Activated CD8-positive, alpha-beta memory T cell treated with anti-CD3 and anti-CD28 coated beads, Interleukin-2, amount 50 U/mL, for 24 hours (primary cell): ENCODE data around the gene RASAL2.

Experiments
- DNase-seq: peaks from one replicate; pipeline ENCODE4 v3.0.0-alpha.2; 2020; ENCODE audit errors: extremely low read depth

RASAL2 gene

DNA sequence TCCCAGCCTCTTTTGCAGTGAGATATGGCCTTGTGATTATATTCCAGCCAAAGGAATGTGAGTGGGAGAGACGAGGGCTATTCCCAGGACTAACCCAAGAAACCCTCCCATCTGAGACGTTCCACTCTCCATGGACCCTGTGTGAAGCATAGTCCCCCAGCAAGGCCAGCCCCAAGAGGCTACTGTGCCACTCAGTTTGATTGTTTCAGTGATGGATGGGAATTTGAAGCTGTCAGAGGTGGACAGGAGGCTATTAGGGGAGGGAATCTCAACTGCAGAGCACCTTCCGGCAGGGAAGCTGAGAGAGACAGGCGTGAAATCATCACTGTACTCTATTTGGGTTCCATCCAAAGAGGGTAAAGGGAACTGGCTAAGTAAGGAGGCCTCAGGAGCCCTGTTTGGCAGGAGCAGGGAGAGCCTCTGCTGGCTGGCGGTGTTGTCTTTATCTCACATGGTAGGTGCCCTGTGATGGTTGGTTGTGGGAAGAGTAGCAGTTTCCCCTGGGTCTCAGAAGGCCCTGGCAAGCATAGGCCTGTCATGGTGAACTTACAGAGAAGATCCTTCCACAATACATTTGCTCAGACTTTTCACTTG lies 415.6 kb downstream of the RASAL2 start:
- no peak for DNase-seq

DNA sequence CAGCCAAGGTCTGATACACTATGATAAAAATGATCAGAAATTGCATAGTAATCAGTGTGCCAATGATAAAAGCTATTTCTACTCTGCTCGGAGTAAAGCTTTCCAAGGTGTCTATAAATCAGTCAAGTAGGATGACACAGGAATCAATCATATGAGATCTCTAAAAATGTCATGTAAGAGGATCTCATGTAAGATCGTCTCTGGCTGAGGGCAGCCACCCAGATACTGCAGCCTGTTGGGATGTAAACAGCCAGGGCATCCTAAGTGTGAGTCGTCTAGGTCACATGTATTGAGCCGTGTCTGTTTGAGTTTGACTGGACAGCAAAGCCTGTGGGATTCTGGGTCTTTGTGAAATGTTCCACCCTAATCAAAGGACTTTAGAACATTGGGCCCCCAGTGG lies 416.3 kb downstream of the RASAL2 start:
- DNase-seq: no peak

DNA sequence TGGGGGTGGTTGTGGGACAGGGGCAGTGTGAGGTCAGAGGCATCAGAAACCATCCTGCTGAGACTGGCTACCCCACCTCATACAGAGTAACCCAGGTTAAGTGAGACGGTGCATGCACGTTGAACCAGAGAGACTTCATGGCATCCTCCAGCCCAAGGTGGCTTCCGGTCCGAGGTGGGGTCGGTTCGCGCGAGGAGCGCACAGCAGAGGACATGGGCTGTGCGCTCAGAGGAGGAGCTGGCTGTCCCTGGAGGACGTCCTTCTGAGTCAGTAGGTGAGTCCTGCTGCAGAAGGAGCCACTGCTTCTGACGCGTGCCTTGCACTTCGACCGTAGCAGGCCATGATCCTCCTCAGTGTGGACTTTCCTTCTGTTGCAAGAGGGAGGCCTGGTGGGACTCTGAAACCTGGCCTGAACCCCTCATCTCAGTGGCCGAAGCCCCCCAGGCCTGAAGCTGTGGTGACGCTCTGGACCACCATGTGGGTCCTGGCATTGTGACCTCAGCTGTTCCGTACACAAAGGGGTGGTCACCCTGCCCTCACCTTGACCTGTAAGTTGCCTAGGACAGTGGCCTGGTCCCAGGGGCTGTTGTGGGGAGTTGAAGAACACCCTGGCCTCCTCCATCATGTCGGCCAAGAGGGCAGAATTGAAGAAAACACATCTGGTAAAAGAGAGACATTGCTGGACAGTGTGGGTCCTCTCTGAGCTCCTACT lies 418.8 kb downstream of the RASAL2 start, which contains the start of gene TEX35:
TSS of gene TEX35 (plus strand) at position 544 of the 712 bp plus-strand sequence. CDS start at position 624, 80 bp downstream.
- no peak for DNase-seq

DNA sequence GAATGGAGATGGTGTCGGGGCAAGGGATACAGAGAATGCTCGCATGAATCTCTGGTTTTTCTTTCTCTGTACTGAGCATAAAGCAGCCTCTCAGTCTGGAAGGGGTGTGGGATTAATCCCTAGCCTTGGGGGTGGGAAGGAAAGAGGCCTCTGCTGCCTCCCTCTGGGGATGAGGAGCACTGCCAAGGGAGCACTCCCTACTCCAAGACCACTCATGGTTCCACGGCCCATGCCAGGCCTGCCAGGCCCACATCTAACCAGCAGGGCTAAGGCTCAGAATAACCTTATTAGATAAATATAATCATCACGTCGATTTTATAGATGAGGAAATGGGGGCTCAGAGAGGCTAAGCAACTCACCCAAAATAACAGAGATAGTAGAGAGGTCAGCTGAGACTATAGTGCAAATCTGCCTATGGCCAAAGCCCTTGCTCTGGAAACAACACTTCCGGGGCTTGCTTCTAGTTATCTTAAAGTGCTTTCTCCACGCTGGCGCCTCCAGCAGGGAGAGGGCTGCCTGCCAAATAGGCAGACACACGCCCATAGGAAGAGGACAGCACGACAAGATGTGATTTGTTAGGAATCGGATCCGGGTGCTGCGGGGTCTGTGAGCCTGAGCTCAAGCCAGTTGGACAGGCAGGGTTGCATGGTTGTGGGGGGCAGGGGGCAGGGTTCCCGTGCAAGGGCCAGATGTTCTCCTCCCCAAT lies 419.5 kb downstream of the RASAL2 start:
- no peak for DNase-seq

DNA sequence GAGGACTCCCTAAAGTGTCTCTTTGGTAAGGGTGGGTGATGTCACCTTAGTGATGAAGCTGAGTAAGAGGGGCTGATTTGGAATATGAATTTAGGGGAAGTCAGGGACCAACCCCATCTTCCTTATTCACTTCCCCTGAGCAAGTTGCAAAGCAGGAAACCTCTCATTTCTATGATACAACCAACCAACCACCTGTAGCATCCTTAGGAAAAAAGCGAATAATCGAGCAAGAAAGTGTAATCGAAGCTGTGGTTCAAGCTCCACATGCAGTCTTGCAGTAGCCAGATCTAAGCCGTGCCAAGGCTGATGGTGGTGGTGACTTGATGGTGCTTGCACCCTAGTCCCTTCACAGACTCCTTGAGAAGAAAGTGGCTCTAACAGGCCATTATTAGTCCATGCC lies 422.2 kb downstream of the RASAL2 start:
- DNase-seq: no peak

DNA sequence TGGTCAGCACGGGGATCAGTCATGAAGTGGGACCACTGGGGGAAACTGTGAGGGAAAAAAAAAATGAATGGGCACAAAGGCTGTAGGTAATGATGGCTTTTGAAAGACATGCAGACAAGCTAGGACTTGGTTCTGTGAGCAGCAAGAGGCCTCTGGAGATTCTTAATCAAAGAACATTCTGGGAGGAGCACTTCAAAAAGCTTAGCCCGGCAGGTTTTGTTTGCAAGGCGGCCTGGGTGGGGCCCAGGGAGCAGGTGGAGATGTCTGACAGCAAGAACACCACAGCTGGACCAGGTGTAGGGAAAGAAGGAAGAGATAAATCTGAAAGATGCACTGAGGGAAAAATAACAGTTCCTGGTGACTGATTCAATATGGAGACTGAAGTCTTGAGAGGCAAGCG lies 425.0 kb downstream of the RASAL2 start:
- DNase-seq: no peak

DNA sequence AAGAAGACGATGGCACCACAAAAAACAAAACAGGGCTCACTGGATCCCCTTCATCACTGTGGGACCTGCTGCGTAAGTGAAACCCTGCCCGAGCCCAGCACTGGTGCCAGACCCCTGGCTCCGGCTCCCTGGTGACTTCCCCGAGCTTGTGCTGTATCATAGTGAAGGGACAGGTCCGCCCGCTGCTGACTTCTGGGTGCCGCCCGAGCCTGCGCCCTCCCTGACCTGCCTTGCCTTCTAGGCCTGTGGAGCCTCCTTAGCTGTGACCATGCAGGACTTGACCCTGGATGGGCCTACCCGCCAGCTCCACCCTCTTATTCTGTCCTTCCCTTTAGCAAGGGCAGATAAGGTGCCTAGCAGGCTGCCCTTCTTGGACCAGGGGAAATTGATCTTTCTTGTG lies 426.9 kb downstream of the RASAL2 start:
- DNase-seq: no peak

DNA sequence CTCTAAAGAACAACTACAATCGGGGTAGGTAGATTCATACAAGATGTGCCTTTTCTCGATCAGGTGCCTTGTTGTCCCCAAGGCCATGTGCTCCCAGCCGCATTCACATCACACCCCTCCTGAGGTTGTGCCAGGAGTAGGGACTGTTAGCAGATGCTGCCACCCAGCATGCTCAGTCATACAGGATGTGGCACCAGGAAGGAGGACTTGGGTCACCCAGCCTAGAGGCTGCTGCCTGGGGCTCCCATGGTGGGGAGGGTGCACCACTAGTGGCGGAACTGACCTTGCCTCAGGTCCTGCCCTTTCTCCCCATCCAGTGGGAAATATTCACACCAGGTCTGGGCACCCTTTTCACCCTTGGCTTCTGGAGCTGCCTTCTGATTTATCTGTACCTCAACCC lies 427.3 kb downstream of the RASAL2 start:
- DNase-seq: no peak

DNA sequence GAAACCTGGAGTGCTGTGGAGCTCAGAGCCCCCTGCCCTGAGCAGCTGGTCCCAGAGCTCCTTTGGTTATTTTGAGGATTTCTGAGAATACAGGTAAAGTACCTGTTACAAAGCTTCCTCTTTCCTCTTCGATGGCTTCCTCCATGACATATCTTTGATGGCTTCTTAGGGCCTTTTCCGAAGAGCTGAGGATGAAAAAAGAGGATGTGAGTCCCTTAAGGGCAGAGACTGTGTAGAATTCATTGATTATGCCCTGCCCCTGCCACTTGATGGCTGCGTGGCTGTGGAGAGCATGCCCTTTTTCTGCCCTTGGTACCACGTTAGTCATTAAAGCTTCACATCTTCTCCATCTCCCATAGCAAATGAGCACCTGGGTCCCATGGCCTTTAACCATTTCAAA lies 433.2 kb downstream of the RASAL2 start:
- no peak for DNase-seq

DNA sequence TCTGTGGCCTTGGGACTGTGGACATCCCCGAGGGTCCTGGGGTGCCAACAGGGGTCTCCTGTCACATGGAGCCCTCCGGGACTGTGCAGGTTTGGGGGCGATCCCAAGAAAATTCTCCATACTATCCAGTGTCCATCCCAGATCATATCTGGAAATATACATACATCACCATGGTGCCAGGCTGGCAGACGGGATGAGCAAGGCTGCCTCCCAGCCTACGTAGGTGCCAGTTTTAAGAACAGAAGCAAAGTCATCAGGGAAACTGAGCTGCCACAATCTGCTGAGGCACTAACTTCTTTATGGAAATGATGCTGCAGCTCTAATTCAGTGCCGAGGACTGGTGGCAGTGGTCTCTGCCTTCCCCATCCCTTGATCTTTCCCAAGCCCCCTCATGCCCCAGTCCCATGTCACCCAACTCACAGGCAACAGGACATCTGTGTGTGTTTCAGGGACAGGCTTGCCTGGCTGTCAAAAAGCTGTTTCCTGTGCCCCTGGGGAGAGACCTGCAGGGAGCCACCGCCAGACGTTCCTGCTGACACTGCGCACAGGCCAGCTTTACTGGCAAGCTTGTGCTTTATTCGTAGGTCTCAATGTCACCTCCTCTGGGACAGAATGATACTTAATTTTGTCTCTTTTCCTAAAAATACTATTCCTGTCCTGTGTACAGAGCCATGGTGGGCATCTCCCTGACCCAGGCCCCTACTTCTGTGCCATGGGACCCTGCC lies 434.5 kb downstream of the RASAL2 start:
- no peak for DNase-seq

DNA sequence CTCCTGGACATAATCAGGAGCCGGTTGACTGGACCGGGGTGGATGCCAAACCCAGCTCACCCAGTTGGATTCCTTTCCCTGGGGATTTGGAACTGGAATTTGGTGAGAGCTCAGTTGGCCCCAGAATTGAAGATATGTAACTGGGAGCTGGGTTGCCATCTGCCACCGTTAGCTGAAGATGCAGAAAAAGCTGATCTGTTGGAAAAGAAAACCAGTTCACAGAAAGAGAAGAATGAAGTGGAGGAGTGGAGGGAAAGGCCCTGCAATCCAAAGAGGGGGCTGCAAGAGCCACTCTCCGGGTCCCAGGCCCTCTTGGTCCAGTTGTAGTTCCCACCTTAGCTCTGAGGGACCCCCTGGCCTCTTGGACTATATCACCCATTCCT lies 435.0 kb downstream of the RASAL2 start:
- DNase-seq: no peak

DNA sequence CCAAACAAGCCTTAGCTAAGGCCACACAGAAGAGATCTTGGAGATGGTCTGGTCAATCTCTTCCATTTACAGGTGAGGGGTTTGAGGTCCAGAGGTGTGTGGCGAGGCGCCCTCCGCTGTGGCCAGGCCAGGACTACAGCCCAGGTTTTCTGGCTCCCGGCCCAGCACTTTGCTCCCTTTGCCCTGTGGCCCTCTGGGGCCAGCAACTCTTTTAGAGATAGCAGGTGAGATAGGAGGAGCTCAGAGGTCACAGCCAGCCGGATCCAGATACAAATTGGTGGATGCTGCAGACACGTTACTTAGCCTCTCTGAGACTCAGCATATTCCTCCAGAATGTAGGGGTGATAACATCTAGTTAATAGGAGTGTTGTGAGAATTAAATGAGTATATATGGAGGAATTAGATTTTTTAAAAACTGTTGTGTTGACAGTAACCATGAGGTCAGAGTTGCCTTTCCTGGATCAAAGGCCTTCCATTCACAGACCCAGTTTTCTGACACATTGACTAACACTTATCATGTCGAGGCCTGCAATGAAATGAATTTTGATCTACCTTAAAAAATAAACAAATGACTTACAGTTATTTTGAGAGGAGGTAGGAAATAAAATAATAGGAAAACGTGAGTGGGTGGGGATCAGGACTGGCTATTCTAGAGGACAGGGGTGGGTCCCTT lies 435.6 kb downstream of the RASAL2 start:
- DNase-seq: no peak

DNA sequence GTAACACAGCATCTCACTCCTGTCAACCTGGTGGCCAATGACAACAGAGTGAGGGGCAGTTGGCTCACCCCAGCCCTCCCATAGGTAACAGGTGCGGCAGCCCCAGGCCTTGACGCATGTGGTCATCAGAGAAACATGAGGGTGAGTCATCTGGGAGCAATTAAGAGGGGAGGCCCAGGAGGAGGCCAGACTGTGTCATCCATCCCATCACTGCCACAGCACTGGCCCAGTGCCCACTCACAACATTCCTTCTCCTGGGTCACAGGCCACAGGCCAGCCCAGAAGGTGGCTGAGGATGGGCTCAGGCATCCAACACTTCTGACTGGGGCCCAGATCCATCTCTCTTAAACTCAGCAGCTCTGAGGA lies 436.1 kb downstream of the RASAL2 start:
- DNase-seq: no peak

DNA sequence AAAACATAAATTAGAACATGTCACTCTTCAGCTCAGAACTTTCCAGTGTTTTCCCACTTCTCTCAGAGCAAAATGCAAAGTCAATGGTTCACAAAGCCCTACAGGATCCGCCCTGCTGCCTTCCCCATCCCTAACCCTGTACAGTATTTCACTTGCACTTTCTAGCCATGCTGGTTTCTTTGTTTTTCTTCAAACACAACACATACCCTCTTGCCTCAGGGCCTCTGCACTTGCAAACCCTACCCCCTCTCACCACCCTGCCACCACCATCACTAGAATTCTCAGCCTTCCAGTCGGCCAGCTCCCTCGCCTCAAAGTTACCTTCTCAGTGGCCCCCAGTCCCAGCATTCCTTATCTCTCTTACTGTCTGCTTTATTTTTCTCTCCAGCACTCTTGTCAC lies 436.6 kb downstream of the RASAL2 start:
- DNase-seq: no peak

DNA sequence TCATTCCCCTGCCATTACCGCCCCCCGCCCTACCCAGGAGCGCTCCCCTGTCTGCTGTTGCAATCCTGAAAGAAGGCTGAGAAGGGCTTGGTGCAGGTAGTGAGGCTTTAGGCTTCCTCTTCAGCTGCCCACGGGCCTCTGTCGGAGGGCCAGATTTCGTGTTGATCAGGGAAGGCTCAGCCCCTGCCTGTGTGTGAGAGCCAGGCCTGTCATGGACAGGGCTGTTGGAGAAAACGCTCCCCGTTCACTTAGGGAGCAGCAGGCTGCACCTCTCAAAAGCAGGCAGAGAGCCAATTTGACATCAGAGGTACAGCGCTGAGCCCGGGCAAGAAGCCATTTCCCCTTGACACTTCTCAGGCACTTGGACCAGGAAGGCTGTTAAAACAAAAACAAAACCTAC lies 438.0 kb downstream of the RASAL2 start:
- DNase-seq: no peak

DNA sequence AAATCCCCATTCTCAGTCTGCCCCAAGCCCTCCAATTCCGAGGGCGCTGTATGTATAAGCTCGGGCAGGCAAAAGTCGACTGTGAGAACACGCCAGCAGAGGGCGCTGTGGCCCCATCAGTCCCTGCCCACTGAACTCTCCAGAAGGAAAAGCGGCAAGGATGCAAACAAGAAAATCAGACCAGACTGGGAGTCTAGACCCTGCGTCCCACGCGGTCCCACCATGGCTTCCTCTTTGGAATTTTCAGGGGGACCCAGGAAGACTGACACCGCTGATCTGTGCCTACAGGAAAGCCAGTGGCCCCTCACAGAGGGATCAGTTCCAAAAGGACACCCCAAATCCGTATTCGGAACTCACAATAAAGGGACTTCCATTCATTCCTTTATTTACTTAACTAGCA lies 438.5 kb downstream of the RASAL2 start:
- peak; percentile 28 for DNase-seq

DNA sequence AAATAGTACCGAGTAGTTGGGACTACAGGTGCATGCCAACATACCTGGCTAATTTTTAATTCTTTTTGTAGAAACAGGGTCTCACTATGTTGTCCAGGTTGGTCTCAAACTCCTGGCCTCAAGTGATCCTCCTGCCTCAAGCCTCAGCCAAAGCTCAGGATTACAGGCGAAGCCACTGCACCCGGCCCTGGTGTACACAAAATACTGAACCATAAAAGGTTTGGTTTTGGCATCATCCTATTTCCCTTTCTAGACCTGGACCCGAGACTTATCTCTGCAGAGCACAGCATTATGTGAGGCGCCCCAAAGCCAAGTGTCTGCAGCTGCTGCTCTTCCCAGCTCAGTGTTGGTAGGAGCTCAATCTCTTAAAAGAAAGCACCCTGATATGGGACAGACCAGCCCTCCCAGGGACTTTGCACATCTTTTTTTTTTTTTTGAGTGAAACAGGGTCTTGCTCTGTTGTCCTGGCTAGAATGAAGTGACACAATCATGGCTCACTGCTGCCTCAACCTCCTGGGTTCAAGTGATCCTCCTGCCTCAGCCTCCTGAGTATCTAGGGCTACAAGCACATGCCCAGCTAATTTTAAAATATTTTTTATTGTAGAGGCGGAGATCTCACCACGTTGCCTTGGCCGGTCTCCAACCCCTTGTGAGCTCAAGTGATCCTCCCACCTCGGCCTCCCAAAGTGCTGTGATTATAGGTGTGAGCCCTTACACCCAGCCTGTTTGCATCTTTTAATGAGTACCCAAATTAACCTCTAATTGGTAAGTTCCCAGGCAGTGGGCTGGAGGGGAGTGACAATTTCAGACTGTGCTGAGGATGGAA lies 439.4 kb downstream of the RASAL2 start:
- no peak for DNase-seq
